Fibroblast of skin of left quadriceps (primary cell): ENCODE data around the gene LNX1.
A peak's percentile ranks its signal among the peaks of the same experiment; 100 is the strongest.

Source experiments
- DNase-seq, 2 experiments: peaks; one replicate each; pipeline ENCODE4 v3.0.0-alpha.2; 2013; ENCODE audit warnings: low read depth in 2 of 2

The LNX1 gene

DNA sequence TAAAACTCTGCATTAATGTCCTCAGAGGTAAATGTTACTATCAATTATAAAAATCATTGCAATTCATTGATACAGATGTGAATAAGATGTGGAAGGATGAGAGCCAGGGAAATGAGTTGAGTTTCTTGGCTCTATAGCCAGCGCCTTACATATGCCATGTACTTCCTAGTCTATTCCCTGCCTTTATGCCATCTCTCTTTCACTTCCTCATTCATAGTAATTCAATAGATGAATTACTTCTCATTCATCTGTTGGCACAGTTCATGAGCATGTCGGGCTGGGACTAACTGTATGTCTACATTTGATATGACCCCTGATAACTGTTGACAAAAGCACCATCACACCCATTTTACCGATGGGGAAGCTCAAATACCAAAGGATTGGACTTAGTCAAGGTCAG is 55.7 kb downstream of the LNX1 start:
- no peak for DNase-seq

DNA sequence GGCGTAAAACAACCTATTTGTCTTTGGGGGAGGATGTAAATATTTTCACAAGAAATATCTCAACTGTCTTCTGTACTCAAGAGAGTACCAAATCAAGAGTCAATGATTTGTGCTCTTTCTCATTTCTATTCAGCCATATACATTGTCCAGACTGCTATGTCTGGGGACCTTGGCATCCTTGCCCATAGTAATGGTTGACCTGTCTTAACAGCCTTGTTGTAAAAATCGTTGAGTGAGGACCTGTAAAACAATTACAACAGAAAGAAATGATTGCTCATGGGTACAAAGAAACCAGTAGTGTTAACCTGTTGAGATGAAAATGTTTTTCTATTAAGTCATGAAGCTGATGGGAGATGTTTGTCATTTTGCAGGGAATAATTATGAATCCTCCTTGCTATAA is 56.6 kb downstream of the LNX1 start:
- DNase-seq: no peak

DNA sequence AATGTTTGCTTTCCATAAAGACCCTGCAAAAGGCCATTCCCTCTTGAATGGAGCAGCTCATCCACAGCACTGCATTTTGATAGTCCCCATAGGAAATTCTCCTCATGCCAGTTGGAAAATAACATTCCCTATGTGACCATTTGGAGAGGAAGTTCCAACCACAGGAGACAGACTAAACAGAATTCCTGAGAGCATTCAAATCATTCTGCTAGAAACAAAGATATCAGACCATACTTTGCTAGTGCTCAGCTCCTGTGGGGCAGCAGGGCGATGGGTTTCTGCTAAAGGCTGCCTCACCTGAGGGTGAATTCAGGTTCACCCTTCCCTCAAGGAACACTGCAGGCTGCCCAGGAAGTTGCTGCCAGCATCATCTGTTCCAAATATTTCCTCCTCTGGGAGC is 58.8 kb downstream of the LNX1 start:
- DNase-seq: peak; percentile 34 to 35

DNA sequence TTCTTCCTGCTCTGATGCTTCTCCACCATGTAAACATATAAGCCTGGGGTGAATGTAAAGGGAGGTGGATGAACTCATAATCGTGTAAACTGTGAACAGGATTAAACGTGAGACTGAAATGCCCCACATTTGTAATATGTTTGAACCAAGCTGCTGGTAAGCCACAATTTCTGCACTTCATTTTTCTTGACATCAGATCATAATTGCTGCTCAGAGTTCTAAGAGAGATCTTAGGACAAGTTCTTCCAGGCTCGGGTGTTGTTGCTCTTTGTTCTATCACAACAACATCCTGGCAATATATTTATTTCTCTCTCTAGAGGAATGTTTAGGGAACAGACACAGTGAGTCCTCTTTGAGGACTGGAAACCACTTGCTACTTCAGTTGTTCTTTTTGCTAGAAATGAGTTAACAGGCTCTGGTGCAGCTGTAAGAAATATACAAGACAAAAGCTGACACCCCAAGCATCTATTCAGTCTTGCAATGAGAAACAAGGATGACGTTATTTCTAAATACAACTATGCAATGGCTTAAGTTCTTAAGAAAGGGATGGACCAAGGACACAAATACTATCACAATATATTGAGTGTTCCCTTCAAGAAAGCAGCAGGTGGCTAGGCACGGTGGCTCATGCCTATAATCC is 59.6 kb downstream of the LNX1 start:
- no peak for DNase-seq

DNA sequence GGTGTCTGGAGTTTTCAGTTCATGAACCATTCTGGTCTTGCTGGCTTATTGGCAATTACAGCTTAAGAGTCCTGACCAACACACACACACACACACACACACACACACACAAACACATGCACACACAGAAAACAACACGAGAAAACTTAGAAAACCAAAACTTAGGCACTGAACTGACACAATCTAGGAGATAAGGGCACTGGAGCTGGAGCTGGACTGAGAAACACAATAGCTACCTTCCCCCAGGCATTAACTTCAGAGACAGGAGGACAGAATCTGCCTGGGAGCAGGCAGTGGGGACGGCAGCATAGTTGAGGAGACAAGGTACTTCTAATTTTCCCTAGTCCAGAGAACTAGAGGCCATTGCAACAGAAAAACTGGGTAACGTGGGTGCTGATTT is 62.3 kb downstream of the LNX1 start:
- no peak for DNase-seq

DNA sequence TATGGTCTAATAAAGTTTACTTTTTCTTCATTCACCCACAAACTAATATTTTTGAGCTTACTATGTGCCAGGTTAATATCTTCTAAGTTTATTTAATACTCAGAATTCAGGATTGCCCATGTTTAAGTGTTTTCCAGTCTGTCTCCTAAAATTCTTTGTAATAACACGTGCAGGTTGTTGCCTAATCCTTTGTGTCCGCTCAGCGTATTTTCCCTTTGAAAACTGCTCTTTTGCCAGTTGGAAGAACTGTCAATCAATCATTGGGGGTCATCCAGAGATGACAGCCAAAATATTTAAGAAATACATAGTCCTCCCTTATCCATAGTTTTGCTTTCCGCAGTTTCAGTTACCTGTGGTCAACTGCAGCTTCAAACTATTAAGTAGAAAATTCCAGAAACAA is 63.4 kb downstream of the LNX1 start:
- DNase-seq: no peak

DNA sequence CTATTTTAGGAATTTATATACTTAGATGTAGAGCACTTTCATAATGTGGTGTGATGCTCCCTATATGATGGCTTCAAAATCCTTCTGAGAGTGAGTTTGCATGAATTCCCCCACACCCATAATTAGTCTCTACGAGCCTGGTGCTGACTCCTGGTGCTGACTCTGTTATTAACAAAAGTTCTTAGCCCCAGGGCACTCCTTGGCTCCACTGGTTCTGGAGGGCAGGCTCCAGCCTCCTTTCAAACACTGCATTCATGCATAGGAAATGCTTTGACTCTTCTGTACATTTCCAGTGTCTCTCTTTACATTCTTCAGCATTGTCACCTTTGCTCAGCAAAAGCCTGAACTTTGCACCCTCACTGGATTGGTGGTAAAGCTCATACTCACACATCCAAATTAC is 64.0 kb downstream of the LNX1 start:
- DNase-seq: no peak

DNA sequence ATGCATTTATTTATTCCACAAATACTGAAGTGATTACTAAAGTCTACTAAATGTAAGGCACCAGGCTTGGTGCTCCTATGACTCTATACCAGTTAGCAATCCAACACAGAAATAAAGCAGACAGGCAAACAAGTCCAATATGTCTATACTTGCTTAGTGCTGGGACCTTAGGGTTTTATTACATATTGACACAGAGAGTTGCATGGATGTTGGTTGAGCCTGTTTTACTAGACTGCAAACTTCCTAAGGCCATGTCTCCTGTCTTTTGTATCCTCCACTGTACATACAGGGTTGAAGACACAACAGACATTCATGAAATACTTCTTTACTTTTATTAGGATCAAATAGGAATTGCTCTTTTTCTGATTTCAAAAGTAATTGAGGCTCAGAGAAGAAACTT is 69.0 kb downstream of the LNX1 start:
- no peak for DNase-seq

DNA sequence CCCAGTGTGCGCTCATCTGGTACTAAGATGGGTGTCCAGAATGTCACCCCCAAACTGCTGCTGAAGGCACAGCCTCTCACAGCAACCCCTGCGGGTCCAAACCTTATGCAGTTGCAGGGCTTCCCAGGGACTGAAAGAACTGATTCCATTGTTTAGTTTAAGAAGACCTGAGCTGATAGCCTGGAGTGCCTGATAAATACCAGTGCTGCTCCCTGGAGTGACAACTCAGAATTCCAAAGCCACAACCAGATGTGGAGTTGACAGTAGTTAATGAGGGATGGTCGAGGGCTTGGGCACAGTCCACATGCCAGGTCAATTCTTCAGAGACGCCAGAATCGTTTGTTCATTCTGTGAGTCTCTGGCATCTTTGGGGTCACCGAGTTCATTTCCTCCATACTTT is 71.2 kb downstream of the LNX1 start:
- no peak for DNase-seq

DNA sequence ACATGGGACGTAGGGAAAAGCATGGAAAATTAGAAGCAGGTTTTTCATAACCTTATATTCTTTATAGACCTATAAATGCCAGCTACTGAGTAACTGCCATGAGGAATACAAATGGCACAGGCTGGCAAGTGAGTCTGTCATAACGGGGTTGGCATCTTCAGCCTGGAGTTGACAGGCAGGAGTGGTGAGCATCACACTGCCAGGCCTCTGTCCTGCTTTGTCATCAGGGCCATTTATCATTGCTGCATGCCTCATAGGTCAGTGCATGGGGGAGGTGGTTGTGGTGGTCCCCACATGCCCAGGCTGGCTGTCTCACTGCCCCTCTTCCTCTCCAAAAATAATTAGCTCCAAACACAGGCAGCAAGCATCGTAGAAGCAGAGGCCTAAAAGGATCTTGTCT is 72.5 kb downstream of the LNX1 start:
- no peak for DNase-seq

DNA sequence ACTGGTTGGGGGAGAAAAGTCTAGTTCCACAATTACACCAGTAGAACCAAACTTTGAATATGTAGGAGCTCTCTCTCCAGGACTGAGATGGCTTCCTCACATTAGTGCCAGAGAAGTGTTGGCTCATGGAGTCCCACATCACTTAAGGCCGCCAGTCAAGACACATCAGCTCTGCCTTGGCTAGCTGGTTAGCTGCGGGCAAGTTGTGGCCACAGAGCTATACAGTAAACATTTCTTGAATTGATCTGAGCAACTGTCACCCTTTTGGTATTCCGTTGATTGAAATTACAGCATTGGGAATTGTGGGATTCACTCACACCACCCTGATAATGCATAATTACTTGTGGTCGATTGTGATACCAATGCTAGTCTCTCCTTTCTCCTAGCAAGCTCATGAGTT is 76.2 kb downstream of the LNX1 start:
- no peak for DNase-seq

DNA sequence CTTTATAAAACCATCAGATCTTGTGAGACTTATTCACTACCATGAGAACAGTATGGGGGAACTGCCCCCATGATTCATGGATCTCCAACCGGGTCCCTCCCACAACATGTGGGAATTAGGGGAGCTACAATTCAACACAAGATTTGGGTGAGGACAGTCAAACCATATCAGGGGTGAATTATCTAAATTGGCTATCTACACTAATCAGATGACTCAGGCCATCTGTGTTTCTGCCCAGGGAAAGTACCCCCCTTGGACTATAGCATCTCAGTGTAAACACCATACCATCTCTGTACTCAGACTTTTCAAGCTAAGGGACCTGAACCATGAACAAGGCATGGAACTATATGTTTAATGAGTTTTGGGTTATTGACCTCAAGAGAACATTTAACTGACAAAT is 76.8 kb downstream of the LNX1 start:
- DNase-seq: no peak

DNA sequence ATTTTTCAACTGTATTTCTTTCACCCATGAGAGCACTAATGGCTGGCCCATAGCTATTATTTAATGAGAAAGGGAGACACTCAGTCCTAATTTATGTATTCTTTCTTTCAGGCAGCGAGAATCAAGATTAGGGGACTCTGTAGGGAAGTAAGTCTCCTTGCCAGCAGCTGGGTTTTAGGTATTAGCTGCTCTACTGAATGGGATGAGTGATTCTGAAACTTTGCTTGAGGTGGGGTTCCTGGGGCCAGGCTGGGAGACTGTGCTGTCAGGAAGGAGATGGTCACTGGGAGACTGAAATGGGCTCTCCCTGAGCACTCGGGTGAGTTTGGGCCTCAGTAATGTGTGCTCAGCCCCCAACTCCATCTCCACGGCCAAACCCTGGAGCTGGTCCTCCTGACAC is 78.7 kb downstream of the LNX1 start:
- no peak for DNase-seq

DNA sequence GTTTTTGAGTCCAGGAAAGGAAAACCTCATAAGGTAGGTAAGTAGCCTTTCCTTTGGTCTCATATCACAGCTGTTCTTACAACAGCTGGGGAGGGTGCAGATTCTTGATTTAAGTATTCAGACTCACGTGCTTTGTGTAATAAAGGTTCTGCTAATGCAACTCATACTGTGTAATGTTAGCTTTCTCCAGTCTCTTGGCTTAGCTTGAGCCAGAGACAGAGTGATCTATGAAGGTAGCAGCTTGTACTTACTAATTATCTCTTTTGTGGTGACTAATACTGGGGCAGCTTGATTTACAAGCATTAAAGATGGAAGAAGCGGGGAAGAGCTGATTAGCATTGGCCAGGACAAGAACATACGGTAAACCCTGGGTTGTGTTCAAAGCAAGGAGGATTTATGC is 80.3 kb downstream of the LNX1 start:
- DNase-seq: no peak

DNA sequence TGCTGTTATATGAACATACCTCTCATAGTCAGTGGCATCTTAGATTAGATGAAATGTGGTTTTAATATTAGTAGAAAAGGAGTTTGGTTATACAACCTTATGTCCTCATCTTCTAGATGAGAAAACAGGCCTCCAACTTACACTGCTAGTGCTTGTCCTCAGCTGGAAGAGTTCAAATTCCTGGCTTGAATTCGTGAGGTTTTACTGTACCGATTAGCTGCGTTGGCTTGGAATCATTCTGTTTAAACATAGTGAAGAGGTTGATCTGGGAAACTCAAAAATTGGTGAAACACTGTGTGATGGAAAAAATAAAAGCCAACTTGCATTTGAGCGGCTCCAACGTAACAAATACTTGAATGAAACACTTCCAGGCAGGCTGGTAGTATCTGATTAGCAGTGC is 81.0 kb downstream of the LNX1 start:
- DNase-seq: no peak

DNA sequence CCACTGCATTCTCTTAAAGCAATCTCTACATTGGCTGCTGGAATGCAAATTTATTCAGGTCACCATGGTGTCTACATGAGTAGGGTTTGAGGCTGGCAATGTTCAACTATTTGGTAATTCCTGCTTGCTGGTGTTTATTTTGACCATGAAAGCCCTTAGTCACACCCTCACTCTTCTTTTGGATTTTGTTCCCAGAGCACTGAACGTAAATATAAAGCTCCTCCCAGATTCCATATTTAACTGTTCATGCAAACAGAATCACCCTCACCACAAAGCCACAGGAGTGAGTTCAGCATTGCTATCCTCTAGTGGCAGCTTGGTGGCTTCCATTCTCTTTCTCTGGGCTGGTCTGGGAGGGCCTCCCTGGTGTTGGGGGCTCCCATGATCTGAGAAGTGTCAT is 82.8 kb downstream of the LNX1 start:
- peak; percentile 54 to 56 for DNase-seq

DNA sequence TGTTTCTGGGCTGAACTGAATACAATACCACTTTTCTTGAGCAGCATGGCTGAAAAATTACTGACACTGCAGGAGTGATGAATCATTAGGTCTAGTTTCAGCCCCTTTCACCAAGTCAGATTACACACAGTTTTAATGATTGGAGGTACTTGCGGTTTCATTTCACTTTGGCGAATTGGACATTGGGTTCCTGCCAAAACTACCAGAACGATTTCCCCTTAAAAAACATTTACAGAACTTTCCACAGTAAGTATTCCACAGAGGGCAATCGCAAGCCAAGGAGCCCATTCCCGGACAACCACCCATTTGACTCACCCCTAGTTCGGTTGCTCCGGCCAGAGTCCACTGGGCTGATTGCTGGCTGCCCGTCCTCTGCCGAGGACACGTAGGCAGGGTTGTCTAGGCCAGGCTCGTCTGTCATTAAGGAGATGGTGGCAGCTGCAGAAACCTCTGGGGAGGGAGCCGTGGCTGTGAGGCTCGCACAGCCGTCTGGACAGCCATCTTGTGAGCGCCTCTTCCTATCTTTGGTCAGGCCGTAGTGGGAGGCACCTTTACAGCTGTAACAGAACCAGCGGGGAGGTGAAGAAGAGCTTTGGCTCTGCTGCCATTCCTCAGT is 83.5 kb downstream of the LNX1 start:
- DNase-seq: peak; percentile 64 to 70

DNA sequence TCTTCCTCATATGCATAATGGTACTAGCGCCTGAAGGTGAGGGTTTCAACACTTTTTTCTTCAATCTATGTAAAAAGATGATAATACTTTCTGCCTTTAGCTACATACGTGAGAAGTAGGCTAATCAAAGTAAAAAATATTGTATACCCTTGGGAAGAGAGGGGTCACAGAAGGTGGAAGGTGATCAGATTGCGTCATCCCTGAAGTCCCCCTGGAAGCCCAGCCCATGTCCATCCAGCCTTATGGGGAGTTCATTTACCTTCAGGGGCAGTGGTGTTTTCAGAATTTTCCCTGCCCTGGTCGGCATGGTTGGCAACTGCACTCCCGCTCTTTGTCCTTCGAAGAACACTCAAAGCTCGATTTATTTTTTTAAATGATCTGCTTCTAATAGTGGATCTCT is 84.2 kb downstream of the LNX1 start:
- no peak for DNase-seq

DNA sequence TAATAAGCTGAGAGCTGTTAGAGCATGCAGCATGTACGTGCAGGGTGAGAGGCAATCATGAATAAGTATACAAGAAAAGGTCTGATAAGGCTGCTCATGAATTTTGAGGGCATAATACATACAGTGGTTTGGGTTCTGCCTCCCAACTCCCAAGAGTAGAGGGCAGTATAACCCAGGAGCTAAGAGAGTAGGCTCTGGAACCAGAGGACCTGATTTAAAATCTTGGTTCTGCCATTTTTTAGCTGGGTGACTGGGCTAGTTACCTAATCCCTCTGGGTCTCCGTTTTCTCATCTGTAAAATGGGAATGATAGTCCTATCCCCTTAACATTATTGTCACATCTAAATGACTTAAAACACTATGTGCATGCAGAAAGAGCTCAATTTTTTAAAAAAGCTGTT is 85.3 kb downstream of the LNX1 start:
- DNase-seq: no peak

DNA sequence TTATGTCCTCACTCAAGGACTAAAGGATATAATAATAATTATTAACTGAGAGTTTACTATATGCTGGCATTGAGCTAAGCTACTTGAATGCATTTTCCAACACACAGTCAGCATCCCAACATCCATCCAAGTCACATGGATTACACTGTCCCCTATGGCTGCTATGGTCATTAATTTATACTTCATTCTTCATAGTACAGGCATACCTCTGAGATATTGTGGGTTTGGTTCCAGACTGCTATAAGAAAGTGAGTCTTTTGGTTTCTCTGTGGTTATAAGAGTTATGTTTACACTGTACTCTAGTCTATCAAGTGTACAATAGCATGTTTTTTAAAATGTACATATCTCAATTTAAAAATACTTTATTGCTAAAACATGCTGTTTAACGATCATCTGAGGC is 89.2 kb downstream of the LNX1 start:
- DNase-seq: no peak

DNA sequence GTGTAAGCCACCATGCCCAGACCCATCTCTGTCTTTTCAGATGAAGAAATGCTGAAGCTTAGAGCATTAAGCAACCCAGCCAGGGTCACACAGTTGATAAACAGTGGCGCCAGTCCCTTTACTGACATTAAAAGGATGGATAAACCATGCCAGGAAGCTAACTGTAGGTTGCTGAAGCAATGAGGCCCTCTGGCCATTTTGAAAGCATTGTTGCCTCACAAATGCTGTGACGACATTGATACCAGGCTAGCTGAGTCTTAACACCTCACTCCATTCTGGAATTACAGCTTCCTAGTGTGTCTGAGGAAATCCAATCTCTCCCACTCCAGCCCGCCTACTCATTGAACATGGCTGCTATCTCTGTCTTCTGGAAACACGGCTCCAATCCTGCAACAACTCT is 89.7 kb downstream of the LNX1 start:
- DNase-seq: no peak

DNA sequence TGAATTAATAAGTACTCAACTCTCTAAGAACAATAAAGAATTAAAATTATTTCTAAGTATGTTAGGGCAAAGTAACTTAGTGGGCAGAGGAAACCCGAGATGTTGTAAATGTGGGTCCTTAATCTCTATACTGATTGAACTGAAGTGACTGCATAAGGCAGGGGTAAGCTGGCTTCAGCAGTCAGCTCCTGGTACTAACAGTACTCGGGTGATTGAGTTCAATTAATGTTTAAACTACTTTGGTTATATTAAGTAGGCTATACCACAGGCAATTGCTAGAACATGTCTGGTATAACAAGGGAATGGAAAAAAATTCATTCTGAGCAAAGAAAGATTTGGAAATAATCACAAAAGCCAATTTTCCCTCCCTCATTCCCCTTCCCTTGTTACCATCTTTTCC is 90.7 kb downstream of the LNX1 start:
- no peak for DNase-seq

DNA sequence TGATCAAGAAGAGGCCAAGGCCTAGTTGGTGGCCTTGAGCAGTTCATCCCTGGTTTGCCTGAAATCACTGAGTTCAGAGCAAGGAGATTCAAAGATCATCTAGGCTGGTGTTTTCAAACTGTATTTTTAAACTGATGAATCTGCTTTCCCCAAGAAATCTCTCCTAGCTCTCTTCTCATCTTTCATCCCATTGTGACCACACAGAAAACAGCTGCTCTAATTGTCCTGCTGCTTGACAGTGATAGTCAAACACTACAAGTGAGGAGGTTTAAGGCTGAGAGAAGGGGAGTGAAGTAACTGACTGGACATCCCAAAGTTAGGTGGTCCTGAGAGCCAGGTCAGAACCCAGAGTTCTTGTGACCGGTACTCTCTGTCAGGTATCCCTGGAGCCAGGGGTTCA is 91.5 kb downstream of the LNX1 start:
- no peak for DNase-seq

DNA sequence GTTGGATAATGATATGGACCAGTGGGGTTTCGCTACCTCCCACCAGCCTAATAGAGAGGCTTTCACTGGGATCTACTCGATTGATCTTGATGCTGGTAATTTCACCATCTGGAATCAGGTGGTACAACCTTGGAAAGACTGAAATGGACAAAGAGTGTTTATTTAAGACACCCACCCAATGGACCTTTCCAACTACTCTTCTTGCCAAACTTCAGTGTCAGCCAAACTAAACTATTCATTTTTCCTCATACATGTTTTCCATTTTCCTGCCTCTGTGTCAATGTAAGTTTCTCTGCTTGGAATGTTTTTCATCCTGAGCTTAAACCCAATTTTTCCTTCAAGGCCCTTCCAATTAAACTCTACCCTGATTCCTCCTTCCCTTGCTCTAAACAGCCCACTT is 92.6 kb downstream of the LNX1 start:
- DNase-seq: no peak
